Prostate gland (tissue), 2 donors: Measurements from ENCODE around the gene DYNLT2B.

ENCODE experiments used
- POLR2A ChIP-seq: fragments of 450-650 bp; IDR thresholded peaks from one replicate; pipeline ENCODE4 v1.6.1; 2016; ENCODE audit warnings: antibody characterized with exemption, mild to moderate bottlenecking
- TF ChIP-seq, protein P1 (sequence below), 4 experiments: fragments of 200-600 bp in 2 of 4; fragments of 450-650 bp in 2 of 4; sonication (generic) in 2 of 4; IDR thresholded peaks; 1 replicate in 3 of 4; 2 replicates in 1 of 4; pipeline ENCODE4 v1.5.1; 2016 to 2019; ENCODE audit warnings: antibody characterized with exemption in 4 of 4, mild to moderate bottlenecking in 2 of 4, moderate library complexity in 2 of 4

DNA sequence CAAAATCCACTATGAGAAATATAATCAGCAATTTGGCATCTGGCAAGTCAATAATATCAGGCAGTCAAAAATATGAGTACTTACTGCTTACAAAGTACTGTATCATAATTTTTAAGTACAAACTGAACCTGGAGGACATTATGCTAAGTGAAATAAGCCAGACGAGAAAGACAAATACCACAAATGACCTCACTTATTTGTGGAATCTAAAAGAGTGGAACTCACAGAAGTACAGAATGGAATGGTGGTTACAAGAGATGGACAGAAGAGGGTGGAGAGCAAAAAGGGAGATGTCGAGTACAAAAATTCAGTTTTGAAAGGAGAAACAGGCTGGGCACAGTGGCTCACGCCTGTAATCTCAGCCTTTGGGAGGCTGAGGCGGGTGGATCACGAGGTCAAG is 42.9 kb downstream of the DYNLT2B start:
- TF ChIP-seq POLR2A = no peak
- TF ChIP-seq, protein P1, sequence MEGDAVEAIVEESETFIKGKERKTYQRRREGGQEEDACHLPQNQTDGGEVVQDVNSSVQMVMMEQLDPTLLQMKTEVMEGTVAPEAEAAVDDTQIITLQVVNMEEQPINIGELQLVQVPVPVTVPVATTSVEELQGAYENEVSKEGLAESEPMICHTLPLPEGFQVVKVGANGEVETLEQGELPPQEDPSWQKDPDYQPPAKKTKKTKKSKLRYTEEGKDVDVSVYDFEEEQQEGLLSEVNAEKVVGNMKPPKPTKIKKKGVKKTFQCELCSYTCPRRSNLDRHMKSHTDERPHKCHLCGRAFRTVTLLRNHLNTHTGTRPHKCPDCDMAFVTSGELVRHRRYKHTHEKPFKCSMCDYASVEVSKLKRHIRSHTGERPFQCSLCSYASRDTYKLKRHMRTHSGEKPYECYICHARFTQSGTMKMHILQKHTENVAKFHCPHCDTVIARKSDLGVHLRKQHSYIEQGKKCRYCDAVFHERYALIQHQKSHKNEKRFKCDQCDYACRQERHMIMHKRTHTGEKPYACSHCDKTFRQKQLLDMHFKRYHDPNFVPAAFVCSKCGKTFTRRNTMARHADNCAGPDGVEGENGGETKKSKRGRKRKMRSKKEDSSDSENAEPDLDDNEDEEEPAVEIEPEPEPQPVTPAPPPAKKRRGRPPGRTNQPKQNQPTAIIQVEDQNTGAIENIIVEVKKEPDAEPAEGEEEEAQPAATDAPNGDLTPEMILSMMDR (IDR thresholded peaks at IDR 0.05) = no peak
